Liver (tissue), 9 donors: ENCODE data around the gene MINK1. TPM values are rescaled to one million over a fixed set of nuclear protein-coding genes. Genes with fewer than 3 reads are reported as not detected.

Experiments used
- DNase-seq: peaks from one replicate; pipeline ENCODE4 v3.0.0-alpha.2; 2017; ENCODE audit warnings: low spot score
- H3K27ac ChIP-seq, 2 donors: one replicate each; pipeline ENCODE4 v1.7.0; 2013; ENCODE audit warnings: inconsistent platforms in 2 of 2, low read length in 2 of 2, control low read depth in 1 of 2, low read depth in 1 of 2, mild to moderate bottlenecking in 1 of 2
- H3K27me3 ChIP-seq, 4 donors: one replicate each; pipeline versions ENCODE4 v1.6.1 to v1.7.0; 2013; ENCODE audit warnings: low read length in 3 of 4, inconsistent platforms in 1 of 4, mild to moderate bottlenecking in 1 of 4, moderate library complexity in 1 of 4; ENCODE audit not compliant: control insufficient read depth in 4 of 4, insufficient read depth in 4 of 4
- H3K36me3 ChIP-seq, 4 donors: one replicate each; pipeline versions ENCODE4 v1.6.1 to v1.7.0; 2013; ENCODE audit warnings: low read length in 3 of 4, mild to moderate bottlenecking in 3 of 4, low read depth in 1 of 4, moderate library complexity in 1 of 4; ENCODE audit not compliant: control insufficient read depth in 4 of 4, insufficient read depth in 3 of 4
- H3K4me1 ChIP-seq, 4 donors: one replicate each; pipeline versions ENCODE4 v1.6.1 to v1.7.0; 2013; ENCODE audit warnings: low read length in 3 of 4, mild to moderate bottlenecking in 3 of 4, moderate library complexity in 1 of 4; ENCODE audit not compliant: control insufficient read depth in 4 of 4, insufficient read depth in 4 of 4
- H3K4me3 ChIP-seq, 3 donors: one replicate each; pipeline versions ENCODE4 v1.6.1 to v1.7.0; 2013; ENCODE audit warnings: low read length in 3 of 3, control low read depth in 1 of 3, low read depth in 1 of 3, mild to moderate bottlenecking in 1 of 3
- H3K9ac ChIP-seq, 2 donors: one replicate each; pipeline ENCODE4 v1.7.0; 2013; ENCODE audit warnings: low read length in 2 of 2, mild to moderate bottlenecking in 2 of 2, moderate library complexity in 2 of 2, control low read depth in 1 of 2, low read depth in 1 of 2
- H3K9me3 ChIP-seq, 4 donors: one replicate each; pipeline versions ENCODE4 v1.6.1 to v1.7.0; 2013; ENCODE audit warnings: low read length in 3 of 4; ENCODE audit not compliant: control insufficient read depth in 4 of 4
- EGR1 ChIP-seq, 2 donors: IDR thresholded peaks; 2 replicates each; pipeline ENCODE4 v1.6.1; 2016 to 2018; ENCODE audit warnings: antibody characterized with exemption in 2 of 2, low read depth in 2 of 2
- FOXA1 ChIP-seq: IDR thresholded peaks from 2 replicates; pipeline ENCODE4 v1.6.1; 2016; ENCODE audit warnings: antibody characterized with exemption
- FOXA2 ChIP-seq: IDR thresholded peaks from 2 replicates; pipeline ENCODE4 v1.6.1; 2016; ENCODE audit warnings: antibody characterized with exemption
- GABPA ChIP-seq, 2 donors: IDR thresholded peaks in 1 of 2; conservative IDR thresholded peaks in 1 of 2; 2 replicates each; pipeline ENCODE4 v1.6.1; 2016; ENCODE audit warnings: antibody characterized with exemption in 2 of 2, mild to moderate bottlenecking in 1 of 2, moderate library complexity in 1 of 2
- HNF4A ChIP-seq, 2 donors: conservative IDR thresholded peaks; 2 replicates each; pipeline ENCODE4 v1.6.1; 2016; ENCODE audit warnings: antibody characterized with exemption in 2 of 2, mild to moderate bottlenecking in 2 of 2
- HNF4G ChIP-seq: IDR thresholded peaks from 2 replicates; pipeline ENCODE4 v1.6.1; 2016; ENCODE audit warnings: antibody characterized with exemption
- JUND ChIP-seq, 2 donors: IDR thresholded peaks; 2 replicates each; pipeline ENCODE4 v1.6.1; 2016; ENCODE audit warnings: antibody characterized with exemption in 2 of 2
- NR2F2 ChIP-seq: IDR thresholded peaks from 2 replicates; pipeline ENCODE4 v1.6.1; 2016; ENCODE audit warnings: antibody characterized with exemption
- RAD21 ChIP-seq, 2 donors: IDR thresholded peaks; 2 replicates each; pipeline ENCODE4 v1.6.1; 2016; ENCODE audit warnings: antibody characterized with exemption in 2 of 2, mild to moderate bottlenecking in 2 of 2
- RXRA ChIP-seq, 2 donors: IDR thresholded peaks; 2 replicates each; pipeline ENCODE4 v1.6.1; 2017 to 2018; ENCODE audit warnings: antibody characterized with exemption in 2 of 2, mild to moderate bottlenecking in 1 of 2
- SP1 ChIP-seq: IDR thresholded peaks from 2 replicates; pipeline ENCODE4 v1.6.1; 2018; ENCODE audit warnings: antibody characterized with exemption, mild to moderate bottlenecking
- TAF1 ChIP-seq: conservative IDR thresholded peaks from 2 replicates; pipeline ENCODE4 v1.6.1; 2016; ENCODE audit warnings: antibody characterized with exemption, mild to moderate bottlenecking
- YY1 ChIP-seq: IDR thresholded peaks from 2 replicates; pipeline ENCODE4 v1.6.1; 2016; ENCODE audit warnings: antibody characterized with exemption, mild to moderate bottlenecking
- WGBS: extraction: QIAGEN DNeasy Blood & Tissue Kit; methylation state at CpG from one replicate; pipeline ENCODE4 v1.1.7; 2013; 5-methylcytosine and 5-hydroxymethylcytosine counted together
- polyA plus RNA-seq, 2 donors: library from polyadenylated mRNA; stranded (reverse) in 1 of 2; unstranded in 1 of 2; fragments of 200-250 nt in 1 of 2; fragments of >200 nt in 1 of 2; fragmentation: Nextera tagmentation in 1 of 2; extraction: Ambion mirVana in 1 of 2; gene quantifications; one replicate each; pipeline versions ENCODE4 v1.2.1 to v1.2.3, GENCODE V29; 2013 to 2015
- total RNA-seq, 2 donors: library from RNA; depleted of rRNA; stranded (reverse); fragments of >200 nt; gene quantifications; one replicate each; pipeline ENCODE4 v1.2.3, GENCODE V29; 2014
- TF ChIP-seq, protein P1 (sequence below): IDR thresholded peaks from 2 replicates; pipeline ENCODE4 v1.6.1; 2016; ENCODE audit warnings: antibody characterized with exemption
- TF ChIP-seq, protein P2 (sequence below): IDR thresholded peaks from 2 replicates; pipeline ENCODE4 v1.6.1; 2016; ENCODE audit warnings: antibody characterized with exemption
- TF ChIP-seq, protein P3 (sequence below): IDR thresholded peaks from 2 replicates; pipeline ENCODE4 v1.6.1; 2016; ENCODE audit warnings: antibody characterized with exemption
- TF ChIP-seq, protein P4 (sequence below): fragments of 150-350 bp; IDR thresholded peaks from 2 replicates; pipeline ENCODE4 v1.5.1; 2017; ENCODE audit warnings: improper control_type of control experiment, low read depth, low read length; ENCODE audit not compliant: missing input control
- TF ChIP-seq, protein P5 (sequence below): IDR thresholded peaks from 2 replicates; pipeline ENCODE4 v1.6.1; 2016; ENCODE audit warnings: antibody characterized with exemption, mild to moderate bottlenecking
- donor health status: healthy.
- donor health status: healthy.
- donor health status: healthy.
- donor health status: healthy.
- donor health status: healthy.

MINK1 gene
- total and polyA plus RNA-seq, 4 donors: 6.9 to 30.6 (median 21.1) TPM

DNA sequence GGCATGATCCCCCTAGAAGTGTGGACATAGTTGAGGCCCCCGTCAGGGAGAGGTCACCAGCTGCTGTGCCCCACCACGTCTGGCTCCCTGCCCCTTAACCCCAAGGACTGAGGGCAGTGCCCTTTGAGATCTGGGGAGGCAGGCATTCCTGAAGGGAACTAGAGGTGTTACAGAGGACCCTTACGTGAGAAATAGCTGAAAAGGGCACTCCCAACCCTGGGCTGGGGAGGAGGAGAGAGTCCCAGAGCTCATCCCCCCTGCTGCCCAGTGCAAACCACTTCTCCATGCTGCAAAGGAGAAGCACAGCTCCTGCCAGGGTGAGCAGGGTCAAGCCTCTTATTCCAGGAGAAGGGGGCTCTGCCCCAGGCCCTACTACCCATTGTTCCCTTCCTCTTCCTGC, 10.3 kb upstream of the MINK1 start:
- 74% methylated on average over 3 of the region's 3 CpGs for WGBS
- Histone ChIP-seq H3K27ac (no peak overlapping the region), H3K9me3 (no peaks in the 10 kb centered on the region), H3K36me3 (peaks cover 0 to 25% (median 4%) of the 10 kb centered on the region in 4 donors), H3K27me3 (no peaks in the 10 kb centered on the region), H3K9ac (no peak overlapping the region), H3K4me1 (peaks cover 0 to 1% (median 0%) of the 10 kb centered on the region in 4 donors), H3K4me3 (no peak overlapping the region)
- TF ChIP-seq TAF1: no peak
- TF ChIP-seq, protein P1, sequence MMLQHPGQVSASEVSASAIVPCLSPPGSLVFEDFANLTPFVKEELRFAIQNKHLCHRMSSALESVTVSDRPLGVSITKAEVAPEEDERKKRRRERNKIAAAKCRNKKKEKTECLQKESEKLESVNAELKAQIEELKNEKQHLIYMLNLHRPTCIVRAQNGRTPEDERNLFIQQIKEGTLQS: no peak
- no peak for TF ChIP-seq FOXA2
- no peak for TF ChIP-seq NR2F2
- TF ChIP-seq, protein P2, sequence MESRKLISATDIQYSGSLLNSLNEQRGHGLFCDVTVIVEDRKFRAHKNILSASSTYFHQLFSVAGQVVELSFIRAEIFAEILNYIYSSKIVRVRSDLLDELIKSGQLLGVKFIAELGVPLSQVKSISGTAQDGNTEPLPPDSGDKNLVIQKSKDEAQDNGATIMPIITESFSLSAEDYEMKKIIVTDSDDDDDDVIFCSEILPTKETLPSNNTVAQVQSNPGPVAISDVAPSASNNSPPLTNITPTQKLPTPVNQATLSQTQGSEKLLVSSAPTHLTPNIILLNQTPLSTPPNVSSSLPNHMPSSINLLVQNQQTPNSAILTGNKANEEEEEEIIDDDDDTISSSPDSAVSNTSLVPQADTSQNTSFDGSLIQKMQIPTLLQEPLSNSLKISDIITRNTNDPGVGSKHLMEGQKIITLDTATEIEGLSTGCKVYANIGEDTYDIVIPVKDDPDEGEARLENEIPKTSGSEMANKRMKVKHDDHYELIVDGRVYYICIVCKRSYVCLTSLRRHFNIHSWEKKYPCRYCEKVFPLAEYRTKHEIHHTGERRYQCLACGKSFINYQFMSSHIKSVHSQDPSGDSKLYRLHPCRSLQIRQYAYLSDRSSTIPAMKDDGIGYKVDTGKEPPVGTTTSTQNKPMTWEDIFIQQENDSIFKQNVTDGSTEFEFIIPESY: no peak
- TF ChIP-seq, protein P3, sequence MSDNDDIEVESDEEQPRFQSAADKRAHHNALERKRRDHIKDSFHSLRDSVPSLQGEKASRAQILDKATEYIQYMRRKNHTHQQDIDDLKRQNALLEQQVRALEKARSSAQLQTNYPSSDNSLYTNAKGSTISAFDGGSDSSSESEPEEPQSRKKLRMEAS: no peak
- TF ChIP-seq, protein P4, sequence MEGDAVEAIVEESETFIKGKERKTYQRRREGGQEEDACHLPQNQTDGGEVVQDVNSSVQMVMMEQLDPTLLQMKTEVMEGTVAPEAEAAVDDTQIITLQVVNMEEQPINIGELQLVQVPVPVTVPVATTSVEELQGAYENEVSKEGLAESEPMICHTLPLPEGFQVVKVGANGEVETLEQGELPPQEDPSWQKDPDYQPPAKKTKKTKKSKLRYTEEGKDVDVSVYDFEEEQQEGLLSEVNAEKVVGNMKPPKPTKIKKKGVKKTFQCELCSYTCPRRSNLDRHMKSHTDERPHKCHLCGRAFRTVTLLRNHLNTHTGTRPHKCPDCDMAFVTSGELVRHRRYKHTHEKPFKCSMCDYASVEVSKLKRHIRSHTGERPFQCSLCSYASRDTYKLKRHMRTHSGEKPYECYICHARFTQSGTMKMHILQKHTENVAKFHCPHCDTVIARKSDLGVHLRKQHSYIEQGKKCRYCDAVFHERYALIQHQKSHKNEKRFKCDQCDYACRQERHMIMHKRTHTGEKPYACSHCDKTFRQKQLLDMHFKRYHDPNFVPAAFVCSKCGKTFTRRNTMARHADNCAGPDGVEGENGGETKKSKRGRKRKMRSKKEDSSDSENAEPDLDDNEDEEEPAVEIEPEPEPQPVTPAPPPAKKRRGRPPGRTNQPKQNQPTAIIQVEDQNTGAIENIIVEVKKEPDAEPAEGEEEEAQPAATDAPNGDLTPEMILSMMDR: no peak
- TF ChIP-seq HNF4A (conservative IDR thresholded peaks at IDR 0.05): no peak
- TF ChIP-seq SP1: no peak
- TF ChIP-seq GABPA (IDR thresholded peaks at IDR 0.05 in 1 of 2, conservative IDR thresholded peaks at IDR 0.05 in 1 of 2): no peak
- TF ChIP-seq HNF4G: no peak
- TF ChIP-seq RXRA (IDR thresholded peaks at IDR 0.05): no peak
- TF ChIP-seq, protein P5, sequence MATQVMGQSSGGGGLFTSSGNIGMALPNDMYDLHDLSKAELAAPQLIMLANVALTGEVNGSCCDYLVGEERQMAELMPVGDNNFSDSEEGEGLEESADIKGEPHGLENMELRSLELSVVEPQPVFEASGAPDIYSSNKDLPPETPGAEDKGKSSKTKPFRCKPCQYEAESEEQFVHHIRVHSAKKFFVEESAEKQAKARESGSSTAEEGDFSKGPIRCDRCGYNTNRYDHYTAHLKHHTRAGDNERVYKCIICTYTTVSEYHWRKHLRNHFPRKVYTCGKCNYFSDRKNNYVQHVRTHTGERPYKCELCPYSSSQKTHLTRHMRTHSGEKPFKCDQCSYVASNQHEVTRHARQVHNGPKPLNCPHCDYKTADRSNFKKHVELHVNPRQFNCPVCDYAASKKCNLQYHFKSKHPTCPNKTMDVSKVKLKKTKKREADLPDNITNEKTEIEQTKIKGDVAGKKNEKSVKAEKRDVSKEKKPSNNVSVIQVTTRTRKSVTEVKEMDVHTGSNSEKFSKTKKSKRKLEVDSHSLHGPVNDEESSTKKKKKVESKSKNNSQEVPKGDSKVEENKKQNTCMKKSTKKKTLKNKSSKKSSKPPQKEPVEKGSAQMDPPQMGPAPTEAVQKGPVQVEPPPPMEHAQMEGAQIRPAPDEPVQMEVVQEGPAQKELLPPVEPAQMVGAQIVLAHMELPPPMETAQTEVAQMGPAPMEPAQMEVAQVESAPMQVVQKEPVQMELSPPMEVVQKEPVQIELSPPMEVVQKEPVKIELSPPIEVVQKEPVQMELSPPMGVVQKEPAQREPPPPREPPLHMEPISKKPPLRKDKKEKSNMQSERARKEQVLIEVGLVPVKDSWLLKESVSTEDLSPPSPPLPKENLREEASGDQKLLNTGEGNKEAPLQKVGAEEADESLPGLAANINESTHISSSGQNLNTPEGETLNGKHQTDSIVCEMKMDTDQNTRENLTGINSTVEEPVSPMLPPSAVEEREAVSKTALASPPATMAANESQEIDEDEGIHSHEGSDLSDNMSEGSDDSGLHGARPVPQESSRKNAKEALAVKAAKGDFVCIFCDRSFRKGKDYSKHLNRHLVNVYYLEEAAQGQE: no peak
- no peak for TF ChIP-seq EGR1 (IDR thresholded peaks at IDR 0.05; ENCODE audit: low read depth in 2 of 2)
- no peak for TF ChIP-seq RAD21 (IDR thresholded peaks at IDR 0.05)
- no peak for TF ChIP-seq YY1
- no peak for TF ChIP-seq FOXA1
- TF ChIP-seq JUND (IDR thresholded peaks at IDR 0.05): no peak
- DNase-seq: no peak
